HepG2 (cell line): Measurements from ENCODE around the gene C1S. TPM values are rescaled to one million over a fixed set of nuclear protein-coding genes. Genes with fewer than 3 reads are reported as not detected.
A peak's percentile ranks its signal among the peaks of the same experiment; 100 is the strongest.

Experiments
- CEBPB ChIP-seq: IDR thresholded peaks from 2 replicates; pipeline ENCODE4 v1.6.1; 2011; ENCODE audit warnings: low read depth, low read length, improper control_type of control experiment, borderline replicate concordance
- CREB1 ChIP-seq, 2 experiments: fragments of 450-650 bp in 1 of 2; IDR thresholded peaks; 2 replicates each; pipeline ENCODE4 v1.6.1; 2016 to 2017; ENCODE audit warnings: control low read depth in 1 of 2, mild to moderate bottlenecking in 1 of 2, missing compliant biosample characterization in 1 of 2, missing genetic modification characterization in 1 of 2
- ELF3 ChIP-seq: IDR thresholded peaks from 2 replicates; pipeline ENCODE4 v1.6.1; 2016; ENCODE audit warnings: missing genetic modification reagents, missing compliant biosample characterization
- FOXA3 ChIP-seq: IDR thresholded peaks from 2 replicates; pipeline ENCODE4 v1.6.1; 2016; ENCODE audit warnings: missing genetic modification reagents, missing compliant biosample characterization
- GATAD2A ChIP-seq: IDR thresholded peaks from 2 replicates; pipeline ENCODE4 v1.6.1; 2016
- IRF2 ChIP-seq: IDR thresholded peaks from 2 replicates; pipeline ENCODE4 v1.6.1; 2018; ENCODE audit warnings: missing genetic modification reagents, missing compliant biosample characterization
- ISL2 ChIP-seq: sonication (generic); formaldehyde crosslinking; IDR thresholded peaks from 2 replicates; pipeline ENCODE4 v1.5.0; 2020; ENCODE audit warnings: missing genetic modification reagents
- KDM2A ChIP-seq: sonication (generic); formaldehyde crosslinking; IDR thresholded peaks from 2 replicates; pipeline ENCODE4 v1.4.0; 2020; ENCODE audit warnings: low read depth, missing genetic modification reagents, borderline replicate concordance
- KLF11 ChIP-seq: IDR thresholded peaks from 2 replicates; pipeline ENCODE4 v1.6.1; 2016; ENCODE audit warnings: missing compliant biosample characterization
- MAFF ChIP-seq: IDR thresholded peaks from 2 replicates; pipeline ENCODE4 v1.6.1; 2011; ENCODE audit warnings: low read depth, low read length, improper control_type of control experiment
- MAFK ChIP-seq, 2 experiments: IDR thresholded peaks in 1 of 2; conservative IDR thresholded peaks in 1 of 2; 2 replicates each; pipeline ENCODE4 v1.6.1; 2011; ENCODE audit warnings: improper control_type of control experiment in 2 of 2, low read length in 2 of 2
- MIER3 ChIP-seq: IDR thresholded peaks from 2 replicates; pipeline ENCODE4 v1.6.1; 2016; ENCODE audit warnings: missing compliant biosample characterization, borderline replicate concordance
- MIXL1 ChIP-seq: IDR thresholded peaks from 2 replicates; pipeline ENCODE4 v1.6.1; 2016
- RELA ChIP-seq: sonication (generic); formaldehyde crosslinking; IDR thresholded peaks from 2 replicates; pipeline ENCODE4 v1.4.0; 2020; ENCODE audit warnings: missing genetic modification reagents
- RXRB ChIP-seq: IDR thresholded peaks from 2 replicates; pipeline ENCODE4 v1.6.1; 2016; ENCODE audit warnings: borderline replicate concordance, missing genetic modification reagents, missing compliant biosample characterization
- SALL1 ChIP-seq: sonication (generic); formaldehyde crosslinking; IDR thresholded peaks from 2 replicates; pipeline ENCODE4 v1.8.0; 2022; ENCODE audit warnings: mild to moderate bottlenecking, missing genetic modification reagents
- SMAD9 ChIP-seq: sonication (generic); formaldehyde crosslinking; IDR thresholded peaks from 2 replicates; pipeline ENCODE4 v1.5.1; 2020; ENCODE audit warnings: mild to moderate bottlenecking, missing genetic modification reagents
- SOX5 ChIP-seq: IDR thresholded peaks from 2 replicates; pipeline ENCODE4 v1.6.1; 2016; ENCODE audit warnings: borderline replicate concordance
- THAP11 ChIP-seq: IDR thresholded peaks from 2 replicates; pipeline ENCODE4 v1.6.1; 2016; ENCODE audit warnings: missing biosample characterization, missing genetic modification reagents
- XRCC5 ChIP-seq: fragments of 200-400 bp; formaldehyde crosslinking; optimal IDR thresholded peaks from 2 replicates; pipeline ENCODE3; 2017; ENCODE audit warnings: mild to moderate bottlenecking, low read length
- ZBTB7A ChIP-seq: sonication (generic); formaldehyde crosslinking; IDR thresholded peaks from 2 replicates; pipeline ENCODE4 v1.8.0; 2022; ENCODE audit warnings: mild to moderate bottlenecking, missing genetic modification reagents
- ZBTB7B ChIP-seq: sonication (generic); formaldehyde crosslinking; IDR thresholded peaks from 2 replicates; pipeline ENCODE4 v1.4.0; 2020; ENCODE audit warnings: missing genetic modification reagents
- ZNF232 ChIP-seq: sonication (generic); formaldehyde crosslinking; IDR thresholded peaks from 2 replicates; pipeline ENCODE4 v1.4.0; 2020; ENCODE audit warnings: missing genetic modification reagents, borderline replicate concordance
- ZNF546 ChIP-seq: sonication (generic); formaldehyde crosslinking; conservative IDR thresholded peaks from 2 replicates; pipeline ENCODE4 v1.8.1; 2023; ENCODE audit warnings: mild to moderate bottlenecking, missing genetic modification reagents
- ZNF619 ChIP-seq: sonication (generic); formaldehyde crosslinking; IDR thresholded peaks from 2 replicates; pipeline ENCODE4 v1.4.0; 2020; ENCODE audit warnings: mild to moderate bottlenecking, missing genetic modification reagents
- ZNF737 ChIP-seq: sonication (generic); formaldehyde crosslinking; IDR thresholded peaks from 2 replicates; pipeline ENCODE4 v1.5.0; 2020; ENCODE audit warnings: missing genetic modification reagents, mild to moderate bottlenecking, borderline replicate concordance
- ZNF83 ChIP-seq: sonication (generic); formaldehyde crosslinking; IDR thresholded peaks from 2 replicates; pipeline ENCODE4 v1.4.0; 2020; ENCODE audit warnings: missing genetic modification reagents, mild to moderate bottlenecking, borderline replicate concordance
- polyA plus RNA-seq, 8 experiments: library from polyadenylated mRNA; depleted of rRNA in 3 of 8; stranded (reverse) in 7 of 8; unstranded in 1 of 8; fragments of >200 nt; fragmentation: Illumina TruSeq in 4 of 8; extraction: Trizol in 4 of 8; gene quantifications; 2 replicates each; pipeline versions ENCODE4 v1.2.1 to v1.2.3, GENCODE V29; 2011 to 2016; ENCODE audit warnings: low read depth in 4 of 8, missing spikeins in 1 of 8, mixed read lengths in 1 of 8; ENCODE audit not compliant: insufficient read depth in 1 of 8
- total RNA-seq, 5 experiments: library from RNA; depleted of rRNA; stranded (reverse); fragments of >200 nt; fragmentation: Illumina TruSeq; extraction: Trizol; gene quantifications; 2 replicates each; pipeline ENCODE4 v1.2.3, GENCODE V29; 2016; ENCODE audit warnings: low read depth in 1 of 5
- TF ChIP-seq, protein P1 (sequence below): sonication (generic); formaldehyde crosslinking; IDR thresholded peaks from 2 replicates; pipeline ENCODE4 v1.4.0; 2020; ENCODE audit warnings: missing genetic modification reagents
- TF ChIP-seq, protein P2 (sequence below): sonication (generic); formaldehyde crosslinking; IDR thresholded peaks from 2 replicates; pipeline ENCODE4 v1.8.1; 2023; ENCODE audit warnings: mild to moderate bottlenecking, missing genetic modification reagents

Gene C1S
- total and polyA plus RNA-seq, 2 of the 13 experiments (the other 11 are each of a cell fraction or from before 2014, with no cell fraction given), result 14.5 to 18.2 TPM

DNA sequence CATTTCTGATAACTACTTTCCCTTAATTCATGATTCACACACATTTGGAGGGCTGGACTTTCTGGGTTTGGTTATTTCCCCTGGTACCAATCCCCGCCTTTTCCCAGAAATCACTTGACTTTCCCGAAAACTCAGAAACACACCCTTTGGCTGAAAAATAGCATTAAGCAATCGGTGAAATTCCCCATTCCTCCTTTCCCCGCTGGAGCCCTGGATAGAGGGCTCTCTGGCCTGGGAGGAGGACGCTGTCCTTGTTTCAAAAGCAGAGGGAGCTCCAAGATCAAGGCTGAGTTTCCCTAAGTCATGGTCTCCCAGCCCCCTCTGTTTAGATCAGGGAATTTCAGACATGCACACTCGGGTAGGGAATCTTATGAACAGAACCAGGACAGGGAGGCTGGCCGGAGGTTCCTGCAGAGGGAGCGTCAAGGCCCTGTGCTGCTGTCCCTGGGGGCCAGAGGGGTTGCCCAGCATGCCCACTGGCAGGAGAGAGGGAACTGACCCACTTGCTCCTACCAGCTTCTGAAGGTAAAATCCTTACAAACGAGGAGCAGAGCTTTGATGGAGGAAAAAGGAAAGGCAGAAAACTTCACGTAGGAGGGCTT lies at the start of gene C1S (continued):
- TF ChIP-seq, protein P1, sequence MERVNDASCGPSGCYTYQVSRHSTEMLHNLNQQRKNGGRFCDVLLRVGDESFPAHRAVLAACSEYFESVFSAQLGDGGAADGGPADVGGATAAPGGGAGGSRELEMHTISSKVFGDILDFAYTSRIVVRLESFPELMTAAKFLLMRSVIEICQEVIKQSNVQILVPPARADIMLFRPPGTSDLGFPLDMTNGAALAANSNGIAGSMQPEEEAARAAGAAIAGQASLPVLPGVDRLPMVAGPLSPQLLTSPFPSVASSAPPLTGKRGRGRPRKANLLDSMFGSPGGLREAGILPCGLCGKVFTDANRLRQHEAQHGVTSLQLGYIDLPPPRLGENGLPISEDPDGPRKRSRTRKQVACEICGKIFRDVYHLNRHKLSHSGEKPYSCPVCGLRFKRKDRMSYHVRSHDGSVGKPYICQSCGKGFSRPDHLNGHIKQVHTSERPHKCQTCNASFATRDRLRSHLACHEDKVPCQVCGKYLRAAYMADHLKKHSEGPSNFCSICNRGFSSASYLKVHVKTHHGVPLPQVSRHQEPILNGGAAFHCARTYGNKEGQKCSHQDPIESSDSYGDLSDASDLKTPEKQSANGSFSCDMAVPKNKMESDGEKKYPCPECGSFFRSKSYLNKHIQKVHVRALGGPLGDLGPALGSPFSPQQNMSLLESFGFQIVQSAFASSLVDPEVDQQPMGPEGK (CRISPR knock-in tag), result peak; percentile 66
- TF ChIP-seq MAFK (conservative IDR thresholded peaks at IDR 0.05 in 1 of 2, IDR thresholded peaks at IDR 0.05 in 1 of 2; ENCODE audit: low read length in 2 of 2) (peak; percentile 49 to 66), MIXL1 (CRISPR knock-in tag) (0 out of 2 replicates have a peak, but pooled peaks have one; percentile 26), ZNF619 (CRISPR knock-in tag) (0 out of 2 replicates have a peak, but pooled peaks have one; percentile 10), RXRB (CRISPR knock-in tag) (peak; percentile 65; the same call in 1 of the 2 replicates), ZBTB7A (no peak), ZBTB7B (CRISPR knock-in tag) (peak; percentile 37; the same call in 1 of the 2 replicates), ZNF546 (CRISPR knock-in tag) (no peak), ZNF737 (CRISPR knock-in tag) (no peak), ZNF232 (CRISPR knock-in tag) (no peak), THAP11 (peak; percentile 42; the same call in 1 of the 2 replicates), SMAD9 (no peak), MAFF (peak; percentile 59), MIER3 (CRISPR knock-in tag) (peak; percentile 48; the same call in 1 of the 2 replicates), KDM2A (CRISPR knock-in tag) (peak; percentile 46; the same call in 1 of the 2 replicates), SALL1 (peak; percentile 65), FOXA3 (CRISPR knock-in tag) (peak; percentile 58; the same call in 1 of the 2 replicates), CEBPB (peak; percentile 73), IRF2 (CRISPR knock-in tag) (0 out of 2 replicates have a peak, but pooled peaks have one; percentile 41), SOX5 (CRISPR knock-in tag) (peak; percentile 50), ZNF83 (CRISPR knock-in tag) (no peak), KLF11 (CRISPR knock-in tag) (0 out of 2 replicates have a peak, but pooled peaks have one; percentile 26), ELF3 (CRISPR knock-in tag) (peak; percentile 54; the same call in 1 of the 2 replicates), ISL2 (CRISPR knock-in tag) (peak; percentile 61; the same call in 1 of the 2 replicates), XRCC5 (peak; percentile 65), GATAD2A (CRISPR knock-in tag) (peak; percentile 60; the same call in 1 of the 2 replicates), CREB1 (IDR thresholded peaks at IDR 0.05) (no peak), CREB1 (CRISPR knock-in tag; IDR thresholded peaks at IDR 0.05) (no peak), RELA (peak; percentile 95; the same call in 1 of the 2 replicates)
- TF ChIP-seq, protein P2, sequence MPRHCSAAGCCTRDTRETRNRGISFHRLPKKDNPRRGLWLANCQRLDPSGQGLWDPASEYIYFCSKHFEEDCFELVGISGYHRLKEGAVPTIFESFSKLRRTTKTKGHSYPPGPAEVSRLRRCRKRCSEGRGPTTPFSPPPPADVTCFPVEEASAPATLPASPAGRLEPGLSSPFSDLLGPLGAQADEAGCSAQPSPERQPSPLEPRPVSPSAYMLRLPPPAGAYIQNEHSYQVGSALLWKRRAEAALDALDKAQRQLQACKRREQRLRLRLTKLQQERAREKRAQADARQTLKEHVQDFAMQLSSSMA (CRISPR knock-in tag), result no peak
